Activated B cell treated with CpG ODN at 0.5 μM for 24 hours (primary cell): Measurements from ENCODE around the gene VIM. TPM values are rescaled to one million over a fixed set of nuclear protein-coding genes. Genes with fewer than 3 reads are reported as not detected.

Experiments used
- ATAC-seq: fragments of 200-7000 bp; cut with Tn5 transposase; one replicate; pipeline ENCODE4 v1.10.0; 2021; ENCODE audit warnings: low read depth, mild to moderate bottlenecking, moderate library complexity
- CTCF ChIA-PET: fragments of 350-600 bp; sonication (Branson Sonifier 250); formaldehyde crosslinking; loops from one replicate; lab custom pipeline; 2021; ENCODE audit warnings: antibody characterized with exemption; lab: Charles Lee
- POLR2A ChIA-PET: fragments of 350-600 bp; sonication (Branson Sonifier 250); formaldehyde crosslinking; loops from one replicate; lab custom pipeline; 2021; ENCODE audit warnings: antibody characterized with exemption; lab: Charles Lee
- DNase-seq: peaks from one replicate; pipeline ENCODE4 v3.0.0; 2022
- H3K27ac Mint-ChIP-seq: one replicate; pipeline ENCODE4 v1.8.0; 2020; ENCODE audit warnings: mixed read lengths
- H3K27me3 Mint-ChIP-seq: one replicate; pipeline ENCODE4 v1.8.0; 2021; ENCODE audit warnings: mixed read lengths
- H3K36me3 Mint-ChIP-seq: one replicate; pipeline ENCODE4 v1.8.0; 2021; ENCODE audit warnings: low read depth, mixed read lengths
- H3K4me1 Mint-ChIP-seq: one replicate; pipeline ENCODE4 v1.8.0; 2021; ENCODE audit warnings: mixed read lengths
- H3K4me3 Mint-ChIP-seq: one replicate; pipeline ENCODE4 v1.8.0; 2020; ENCODE audit warnings: mild to moderate bottlenecking, mixed read lengths
- H3K9me3 Mint-ChIP-seq: one replicate; pipeline ENCODE4 v1.8.0; 2020; ENCODE audit warnings: mixed read lengths
- CTCF ChIP-seq: fragments of 200-600 bp; IDR thresholded peaks from one replicate; pipeline ENCODE4 v1.8.0; 2022; ENCODE audit warnings: antibody characterized with exemption, mild to moderate bottlenecking
- intact Hi-C: fragments of 100-400 bp; cut with micrococcal nuclease; formaldehyde crosslinking; loops from one replicate; pipeline ENCODE4 v1.15.1; 2024
- total RNA-seq: library from RNA; stranded (reverse); gene quantifications from 2 replicates; pipeline ENCODE4 v1.2.3, GENCODE V29; 2022

VIM gene
- total RNA-seq, 1 donor from 2014 or later = 796 TPM

DNA sequence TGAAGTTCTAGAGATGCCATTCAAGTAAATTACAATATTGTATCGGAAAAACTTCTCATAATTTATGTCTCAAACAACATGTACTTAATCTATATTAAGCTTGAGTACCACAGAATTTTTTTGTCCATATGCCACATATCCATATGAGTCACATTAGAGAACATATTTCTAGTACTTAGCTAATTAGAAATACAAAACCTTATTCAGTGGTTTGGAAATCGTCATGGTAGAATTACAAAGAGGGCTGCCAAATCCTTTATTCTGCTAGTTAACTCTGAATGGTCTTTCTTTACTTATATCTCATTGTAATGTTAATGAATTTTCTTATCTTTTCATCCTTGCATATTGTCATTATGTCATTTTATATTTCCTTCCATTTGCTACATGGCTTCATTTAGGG is 9.0 kb upstream of the VIM start:
- TF ChIP-seq CTCF = no peak
- Mint-ChIP-seq H3K4me1 (peaks cover 26% of the 10 kb centered on the region), H3K27me3 (no peaks in the 10 kb centered on the region)

DNA sequence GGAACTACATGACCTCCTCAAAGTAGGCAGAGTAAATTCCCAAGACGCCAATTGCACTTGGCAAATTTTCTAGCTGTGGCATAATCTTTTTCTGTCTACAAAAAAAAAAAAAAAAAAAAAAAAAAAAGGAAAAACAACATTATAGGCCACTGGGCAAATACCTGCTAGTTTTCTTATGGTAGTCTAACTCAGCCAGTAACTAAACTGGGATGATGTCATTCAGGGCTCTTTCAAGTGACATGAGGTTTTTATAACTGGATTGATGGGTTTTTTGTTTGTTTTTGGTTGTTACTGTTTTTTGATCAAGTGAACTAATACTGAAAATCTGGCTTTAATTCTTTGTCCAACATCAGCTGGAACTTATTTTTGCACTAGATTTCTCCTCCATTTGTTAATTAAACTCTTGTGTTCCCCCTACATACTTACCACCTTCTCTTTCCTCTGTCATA is 7.4 kb upstream of the VIM start:
- H3K27ac Mint-ChIP-seq = no peak overlapping the region
- POLR2A ChIA-PET = interaction anchor here (1.2 to 2.9 kb wide), 2 partner anchors 8 to 15 kb away, joined by 3 to 18 read pairs; partner anchors contain the start of gene VIM
- H3K27me3 Mint-ChIP-seq = no peaks in the 10 kb centered on the region
- intact Hi-C loops = no loop called here
- no peak for ATAC-seq
- CTCF ChIA-PET = no interaction called here
- no peak for TF ChIP-seq CTCF
- H3K4me3 Mint-ChIP-seq = no peak overlapping the region
- no peaks in the 10 kb centered on the region for H3K9me3 Mint-ChIP-seq
- DNase-seq = no peak
- peaks cover 25% of the 10 kb centered on the region for H3K4me1 Mint-ChIP-seq
- peaks cover 4% of the 10 kb centered on the region for H3K36me3 Mint-ChIP-seq

More for the DNA sequence above, 9.0 kb upstream of the VIM start:
- ATAC-seq (no peak), DNase-seq (no peak)
- intact Hi-C loops = no loop called here
- Mint-ChIP-seq H3K27ac (no peak overlapping the region), H3K9me3 (no peaks in the 10 kb centered on the region), H3K36me3 (peaks cover 9% of the 10 kb centered on the region), H3K4me3 (no peak overlapping the region)
- POLR2A ChIA-PET = interaction anchor here (0.9 to 2.9 kb wide), 2 partner anchors 9 to 13 kb away, joined by 4 to 18 read pairs; partner anchors contain the start of gene VIM
- CTCF ChIA-PET = interaction anchor here (1.0 kb wide), 1 partner anchor 9 kb away, joined by 3 read pairs; the partner anchor contains the start of gene VIM

DNA sequence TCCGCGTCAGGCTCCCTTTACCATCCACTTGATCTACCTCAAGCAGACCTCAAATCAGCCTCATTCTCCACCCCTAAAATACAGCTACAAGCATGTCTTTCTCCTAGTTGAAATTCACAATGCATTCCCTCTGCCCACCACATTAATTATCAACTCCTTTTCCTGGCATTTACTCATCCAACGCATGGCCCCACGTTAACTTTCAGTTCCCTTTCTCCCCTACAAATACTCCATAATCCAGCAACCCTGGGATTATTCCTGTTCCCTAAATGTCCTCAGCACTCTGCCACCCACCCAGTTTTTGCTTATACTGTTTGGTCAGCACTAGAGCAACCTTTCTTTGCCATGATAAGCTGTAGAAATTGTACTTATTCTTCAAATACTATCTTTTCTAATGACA is 5.7 kb upstream of the VIM start:
- TF ChIP-seq CTCF = no peak
- intact Hi-C loops = no loop called here
- Mint-ChIP-seq H3K36me3 (peaks cover 4% of the 10 kb centered on the region), H3K4me3 (no peak overlapping the region), H3K4me1 (peaks cover 26% of the 10 kb centered on the region), H3K9me3 (no peaks in the 10 kb centered on the region), H3K27ac (no peak overlapping the region), H3K27me3 (no peaks in the 10 kb centered on the region)
- ChIA-PET CTCF (no interaction called here), POLR2A (no interaction called here)
- ATAC-seq (no peak), DNase-seq (no peak)

DNA sequence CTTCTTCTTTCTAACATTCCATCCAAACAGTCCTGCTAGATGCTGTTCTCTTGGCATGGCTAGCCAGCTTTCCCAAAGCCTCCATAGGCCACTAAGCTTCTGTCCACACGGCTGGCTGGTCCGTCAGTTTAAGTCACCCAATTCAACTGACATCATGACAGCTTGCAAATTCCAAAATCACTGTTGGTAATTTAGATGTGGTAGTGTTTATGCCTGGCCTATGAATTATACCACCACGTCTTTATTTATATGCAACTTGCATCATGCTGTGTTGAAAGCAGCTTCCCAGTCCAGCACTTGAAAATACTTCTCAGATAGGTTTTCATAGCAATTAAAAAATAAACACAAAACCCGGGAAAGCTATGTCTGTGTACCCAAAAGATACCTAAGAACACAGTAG is 2.2 kb upstream of the VIM start:
- H3K4me1 Mint-ChIP-seq = peaks cover 30% of the 10 kb centered on the region
- POLR2A ChIA-PET = interaction anchor here (1.0 to 6.0 kb wide), 2 partner anchors 19 to 26 kb away, joined by 4 to 204 read pairs; no protein-coding TSS in a partner anchor
- CTCF ChIA-PET = interaction anchor here (1.8 kb wide), 1 partner anchor 10 kb away, joined by 6 read pairs; no protein-coding TSS in a partner anchor
- no peak for DNase-seq
- H3K4me3 Mint-ChIP-seq = no peak overlapping the region
- H3K9me3 Mint-ChIP-seq = no peaks in the 10 kb centered on the region
- H3K27me3 Mint-ChIP-seq = no peaks in the 10 kb centered on the region
- no peak for ATAC-seq
- H3K36me3 Mint-ChIP-seq = peaks cover 21% of the 10 kb centered on the region
- no peak overlapping the region for H3K27ac Mint-ChIP-seq
- intact Hi-C loops = loop anchor here (5.0 kb wide), 1 partner anchor 84 kb away; no protein-coding TSS in a partner anchor
- no peak for TF ChIP-seq CTCF

- ATAC-seq (no peak), DNase-seq (no peak)
- intact Hi-C loops = loop anchor here (5.0 kb wide), 1 partner anchor 85 kb away; no protein-coding TSS in a partner anchor
- Mint-ChIP-seq H3K27ac (peak overlapping the region; percentile 99), H3K4me3 (peak overlapping the region; percentile 97), H3K27me3 (no peaks in the 10 kb centered on the region), H3K9me3 (no peaks in the 10 kb centered on the region), H3K4me1 (peaks cover 40% of the 10 kb centered on the region), H3K36me3 (peaks cover 30% of the 10 kb centered on the region)
- ChIA-PET CTCF (interaction anchor here (0.9 to 5.0 kb wide), 4 partner anchors 11 to 409 kb away, joined by 5 to 34 read pairs (median 6); partner anchors contain the start of gene TRDMT1), POLR2A (interaction anchor here (0.7 to 6.0 kb wide), 7 partner anchors 8 to 410 kb away, joined by 3 to 251 read pairs (median 59); partner anchors contain the start of genes RSU1 and TRDMT1)
- no peak for TF ChIP-seq CTCF
Observed at GRCh38 chr10:17226891-17227303, 1.1 kb upstream of the VIM start.
